Posterior cingulate gyrus (tissue), 11 donors: ENCODE data around the gene TBC1D1.

Experiments used
- DNase-seq, 10 donors: peaks; one replicate each; pipeline versions ENCODE4 v3.0.0 to v3.0.0-alpha.2; 2020 to 2021; ENCODE audit warnings: mixed read lengths in 3 of 10
- intact Hi-C: fragments of 100-400 bp; cut with DNase I; formaldehyde crosslinking; loops from one replicate; pipeline ENCODE4 v1.15.1; 2023

TBC1D1 gene

GRCh38 chr4:38111717-38112116, 220.8 kb downstream of the TBC1D1 start:
- intact Hi-C loops: no loop called here
- no peak for DNase-seq

- no peak for DNase-seq
- intact Hi-C loops: no loop called here
Measured at GRCh38 chr4:38113132-38113531, 222.2 kb downstream of the TBC1D1 start.

- DNase-seq: no peak
- intact Hi-C loops: no loop called here
Measured at GRCh38 chr4:38113551-38113950, 222.7 kb downstream of the TBC1D1 start.

GRCh38 chr4:38114386-38115150, 223.7 kb downstream of the TBC1D1 start:
- intact Hi-C loops: no loop called here
- no peak for DNase-seq

- no peak for DNase-seq
- intact Hi-C loops: no loop called here
Measured at GRCh38 chr4:38115601-38116000, 224.7 kb downstream of the TBC1D1 start.

- intact Hi-C loops: no loop called here
- no peak for DNase-seq
Measured at GRCh38 chr4:38117591-38117990, 226.7 kb downstream of the TBC1D1 start.

GRCh38 chr4:38119668-38120385, 228.9 kb downstream of the TBC1D1 start:
- intact Hi-C loops: no loop called here
- DNase-seq: no peak

- no peak for DNase-seq
- intact Hi-C loops: no loop called here
Measured at GRCh38 chr4:38120772-38121171, 229.9 kb downstream of the TBC1D1 start.

- intact Hi-C loops: no loop called here
Measured at GRCh38 chr4:38122060-38122459, 231.2 kb downstream of the TBC1D1 start.

GRCh38 chr4:38123555-38123954, 232.7 kb downstream of the TBC1D1 start:
- DNase-seq: no peak
- intact Hi-C loops: no loop called here

More at GRCh38 chr4:38122060-38122459, 231.2 kb downstream of the TBC1D1 start:
- DNase-seq: no peak

- intact Hi-C loops: no loop called here
- DNase-seq: no peak
Measured at GRCh38 chr4:38124961-38125360, 234.1 kb downstream of the TBC1D1 start.

- no peak for DNase-seq
- intact Hi-C loops: no loop called here
Measured at GRCh38 chr4:38125816-38126215, 234.9 kb downstream of the TBC1D1 start.

GRCh38 chr4:38128478-38129459, 237.9 kb downstream of the TBC1D1 start:
- intact Hi-C loops: no loop called here
- no peak for DNase-seq

GRCh38 chr4:38129460-38130227, 238.8 kb downstream of the TBC1D1 start:
- intact Hi-C loops: no loop called here
- DNase-seq: no peak

- intact Hi-C loops: no loop called here
- no peak for DNase-seq
Measured at GRCh38 chr4:38130884-38131283, 240.0 kb downstream of the TBC1D1 start.

- DNase-seq: no peak
- intact Hi-C loops: no loop called here
Measured at GRCh38 chr4:38131371-38132091, 240.6 kb downstream of the TBC1D1 start.

- no peak for DNase-seq
- intact Hi-C loops: no loop called here
Measured at GRCh38 chr4:38132107-38132673, 241.3 kb downstream of the TBC1D1 start.

- DNase-seq: no peak
- intact Hi-C loops: no loop called here
Measured at GRCh38 chr4:38132843-38133662, 242.2 kb downstream of the TBC1D1 start.
